Panc1 (cell line): ENCODE data around the gene ZFC3H1. TPM values are rescaled to one million over a fixed set of nuclear protein-coding genes. Genes with fewer than 3 reads are reported as not detected.

ENCODE experiments used
- ATAC-seq: fragments of 200-7000 bp; cut with Tn5 transposase; 2 replicates; pipeline ENCODE4 v1.9.1; 2020; ENCODE audit warnings: mild to moderate bottlenecking, moderate library complexity
- BruUV-seq: library from RNA; stranded (reverse); fragments of 400-500 nt; replicated peaks from 2 replicates; lab custom pipeline; 2021; lab: Mats Ljungman, UMichigan
- CTCF ChIA-PET: fragments of 300-600 bp; sonication (Branson Sonifier 250); formaldehyde crosslinking; loops from one replicate; lab custom pipeline; 2022; ENCODE audit warnings: antibody characterized with exemption; lab: Charles Lee
- POLR2A ChIA-PET: fragments of 300-600 bp; sonication (Branson Sonifier 250); formaldehyde crosslinking; loops from one replicate; lab custom pipeline; 2022; ENCODE audit warnings: antibody characterized with exemption; lab: Charles Lee
- DNase-seq: peaks from one replicate; pipeline ENCODE4 v3.0.0-alpha.2; 2010; ENCODE audit warnings: low read depth, low spot score
- H3K27ac ChIP-seq: 2 replicates; pipeline ENCODE4 v1.5.1; 2011; ENCODE audit warnings: mild to moderate bottlenecking, low read length, inconsistent platforms
- H3K27me3 ChIP-seq: fragments of 200-500 bp; sonication (Bioruptor generic); 2 replicates; pipeline ENCODE4 v1.6.0; 2014; ENCODE audit warnings: low read length, inconsistent platforms; ENCODE audit not compliant: control insufficient read depth, insufficient read depth
- H3K36me3 ChIP-seq: fragments of 200-500 bp; sonication (Bioruptor generic); 2 replicates; pipeline ENCODE4 v1.5.1; 2014; ENCODE audit warnings: inconsistent platforms, mild to moderate bottlenecking, low read length, moderate library complexity; ENCODE audit not compliant: control insufficient read depth, insufficient read depth
- H3K4me1 ChIP-seq: 2 replicates; pipeline ENCODE4 v1.5.1; 2011; ENCODE audit warnings: inconsistent platforms, mild to moderate bottlenecking, low read length, moderate library complexity; ENCODE audit not compliant: control insufficient read depth, insufficient read depth
- H3K4me3 ChIP-seq, 2 experiments: 2 replicates each; pipeline ENCODE4 v1.5.1; 2011 to 2012; ENCODE audit warnings: low read depth in 2 of 2, low read length in 2 of 2, mild to moderate bottlenecking in 2 of 2, inconsistent platforms in 1 of 2, moderate library complexity in 1 of 2
- H3K9me3 ChIP-seq: fragments of 200-500 bp; sonication (Bioruptor generic); 2 replicates; pipeline ENCODE4 v1.5.1; 2014; ENCODE audit warnings: low read depth, mild to moderate bottlenecking, inconsistent platforms, low read length, moderate library complexity; ENCODE audit not compliant: control insufficient read depth, insufficient read depth
- POLR2AphosphoS5 ChIP-seq: IDR thresholded peaks from 2 replicates; pipeline ENCODE4 v1.6.1; 2012; ENCODE audit warnings: mild to moderate bottlenecking, low read depth, low read length, moderate library complexity
- SIN3A ChIP-seq: IDR thresholded peaks from 2 replicates; pipeline ENCODE4 v1.6.1; 2012; ENCODE audit warnings: low read depth, mild to moderate bottlenecking, low read length, moderate library complexity, borderline replicate concordance; ENCODE audit not compliant: insufficient read depth
- TCF7L2 ChIP-seq: IDR thresholded peaks from 2 replicates; pipeline ENCODE4 v1.6.1; 2011; ENCODE audit warnings: mild to moderate bottlenecking, low read depth, low read length, inconsistent platforms
- in situ Hi-C: cut with HindIII; loops from 2 replicates; pipeline ENCODE4 v1.10.0; 2016; ENCODE audit warnings: low sequenced_read_pairs, low pct_unique_long_range_greater_than_20kb
- intact Hi-C: fragments of 100-400 bp; cut with micrococcal nuclease; formaldehyde crosslinking; loops from one replicate; pipeline ENCODE4 v1.10.0; 2022; ENCODE audit not compliant: unreplicated experiment
- total RNA-seq: library from RNA; stranded (reverse); gene quantifications from one replicate; pipeline ENCODE4 v1.2.1, GENCODE V29; 2021; ENCODE audit not compliant: unreplicated experiment
- TF ChIP-seq, protein P1 (sequence below), 2 experiments: IDR thresholded peaks; 2 replicates each; pipeline ENCODE4 v1.6.1; 2011 to 2012; ENCODE audit warnings: low read depth in 2 of 2, control low read depth in 1 of 2, low read length in 1 of 2, mild to moderate bottlenecking in 1 of 2, moderate library complexity in 1 of 2; ENCODE audit not compliant: insufficient read depth in 1 of 2
- TF ChIP-seq, protein P2 (sequence below): fragments of 450-650 bp; IDR thresholded peaks from 2 replicates; pipeline ENCODE4 v1.5.1; 2017; ENCODE audit warnings: mild to moderate bottlenecking

Gene ZFC3H1
- total RNA-seq, 1 experiment from 2014 or later: 38.2 TPM

GRCh38 chr12:71567537-71567936, 96.1 kb downstream of the ZFC3H1 start:
- H3K27ac ChIP-seq: no peak overlapping the region
- no peaks in the 10 kb centered on the region for H3K9me3 ChIP-seq
- no TSS peak for BruUV-seq
- DNase-seq (no peak), ATAC-seq (no peak)
- TF ChIP-seq, protein P1, sequence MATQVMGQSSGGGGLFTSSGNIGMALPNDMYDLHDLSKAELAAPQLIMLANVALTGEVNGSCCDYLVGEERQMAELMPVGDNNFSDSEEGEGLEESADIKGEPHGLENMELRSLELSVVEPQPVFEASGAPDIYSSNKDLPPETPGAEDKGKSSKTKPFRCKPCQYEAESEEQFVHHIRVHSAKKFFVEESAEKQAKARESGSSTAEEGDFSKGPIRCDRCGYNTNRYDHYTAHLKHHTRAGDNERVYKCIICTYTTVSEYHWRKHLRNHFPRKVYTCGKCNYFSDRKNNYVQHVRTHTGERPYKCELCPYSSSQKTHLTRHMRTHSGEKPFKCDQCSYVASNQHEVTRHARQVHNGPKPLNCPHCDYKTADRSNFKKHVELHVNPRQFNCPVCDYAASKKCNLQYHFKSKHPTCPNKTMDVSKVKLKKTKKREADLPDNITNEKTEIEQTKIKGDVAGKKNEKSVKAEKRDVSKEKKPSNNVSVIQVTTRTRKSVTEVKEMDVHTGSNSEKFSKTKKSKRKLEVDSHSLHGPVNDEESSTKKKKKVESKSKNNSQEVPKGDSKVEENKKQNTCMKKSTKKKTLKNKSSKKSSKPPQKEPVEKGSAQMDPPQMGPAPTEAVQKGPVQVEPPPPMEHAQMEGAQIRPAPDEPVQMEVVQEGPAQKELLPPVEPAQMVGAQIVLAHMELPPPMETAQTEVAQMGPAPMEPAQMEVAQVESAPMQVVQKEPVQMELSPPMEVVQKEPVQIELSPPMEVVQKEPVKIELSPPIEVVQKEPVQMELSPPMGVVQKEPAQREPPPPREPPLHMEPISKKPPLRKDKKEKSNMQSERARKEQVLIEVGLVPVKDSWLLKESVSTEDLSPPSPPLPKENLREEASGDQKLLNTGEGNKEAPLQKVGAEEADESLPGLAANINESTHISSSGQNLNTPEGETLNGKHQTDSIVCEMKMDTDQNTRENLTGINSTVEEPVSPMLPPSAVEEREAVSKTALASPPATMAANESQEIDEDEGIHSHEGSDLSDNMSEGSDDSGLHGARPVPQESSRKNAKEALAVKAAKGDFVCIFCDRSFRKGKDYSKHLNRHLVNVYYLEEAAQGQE (IDR thresholded peaks at IDR 0.05; ENCODE audit: insufficient read depth in 1 of 2, low read depth in 2 of 2, low read length in 1 of 2): no peak
- TF ChIP-seq, protein P2, sequence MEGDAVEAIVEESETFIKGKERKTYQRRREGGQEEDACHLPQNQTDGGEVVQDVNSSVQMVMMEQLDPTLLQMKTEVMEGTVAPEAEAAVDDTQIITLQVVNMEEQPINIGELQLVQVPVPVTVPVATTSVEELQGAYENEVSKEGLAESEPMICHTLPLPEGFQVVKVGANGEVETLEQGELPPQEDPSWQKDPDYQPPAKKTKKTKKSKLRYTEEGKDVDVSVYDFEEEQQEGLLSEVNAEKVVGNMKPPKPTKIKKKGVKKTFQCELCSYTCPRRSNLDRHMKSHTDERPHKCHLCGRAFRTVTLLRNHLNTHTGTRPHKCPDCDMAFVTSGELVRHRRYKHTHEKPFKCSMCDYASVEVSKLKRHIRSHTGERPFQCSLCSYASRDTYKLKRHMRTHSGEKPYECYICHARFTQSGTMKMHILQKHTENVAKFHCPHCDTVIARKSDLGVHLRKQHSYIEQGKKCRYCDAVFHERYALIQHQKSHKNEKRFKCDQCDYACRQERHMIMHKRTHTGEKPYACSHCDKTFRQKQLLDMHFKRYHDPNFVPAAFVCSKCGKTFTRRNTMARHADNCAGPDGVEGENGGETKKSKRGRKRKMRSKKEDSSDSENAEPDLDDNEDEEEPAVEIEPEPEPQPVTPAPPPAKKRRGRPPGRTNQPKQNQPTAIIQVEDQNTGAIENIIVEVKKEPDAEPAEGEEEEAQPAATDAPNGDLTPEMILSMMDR: no peak
- TF ChIP-seq POLR2AphosphoS5: no peak
- no peak for TF ChIP-seq TCF7L2
- no peak for TF ChIP-seq SIN3A
- CTCF ChIA-PET: no interaction called here
- in situ Hi-C loops: no loop called here
- POLR2A ChIA-PET: no interaction called here
- no peaks in the 10 kb centered on the region for H3K36me3 ChIP-seq
- intact Hi-C loops: no loop called here
- peaks cover 2% of the 10 kb centered on the region; the same call in 1 of the 2 replicates for H3K27me3 ChIP-seq
- H3K4me1 ChIP-seq: no peaks in the 10 kb centered on the region
- no peak overlapping the region for H3K4me3 ChIP-seq

GRCh38 chr12:71566655-71567054, 97.0 kb downstream of the ZFC3H1 start:
- CTCF ChIA-PET: no interaction called here
- Histone ChIP-seq H3K9me3 (no peaks in the 10 kb centered on the region), H3K27me3 (peaks cover 2% of the 10 kb centered on the region; the same call in 1 of the 2 replicates), H3K27ac (no peak overlapping the region), H3K4me3 (no peak overlapping the region), H3K36me3 (no peaks in the 10 kb centered on the region), H3K4me1 (no peaks in the 10 kb centered on the region)
- DNase-seq (no peak), ATAC-seq (no peak)
- POLR2A ChIA-PET: no interaction called here
- intact Hi-C loops: no loop called here
- in situ Hi-C loops: no loop called here
- no TSS peak for BruUV-seq
- no peak for TF ChIP-seq SIN3A
- TF ChIP-seq TCF7L2: no peak
- no peak for TF ChIP-seq POLR2AphosphoS5

DNA sequence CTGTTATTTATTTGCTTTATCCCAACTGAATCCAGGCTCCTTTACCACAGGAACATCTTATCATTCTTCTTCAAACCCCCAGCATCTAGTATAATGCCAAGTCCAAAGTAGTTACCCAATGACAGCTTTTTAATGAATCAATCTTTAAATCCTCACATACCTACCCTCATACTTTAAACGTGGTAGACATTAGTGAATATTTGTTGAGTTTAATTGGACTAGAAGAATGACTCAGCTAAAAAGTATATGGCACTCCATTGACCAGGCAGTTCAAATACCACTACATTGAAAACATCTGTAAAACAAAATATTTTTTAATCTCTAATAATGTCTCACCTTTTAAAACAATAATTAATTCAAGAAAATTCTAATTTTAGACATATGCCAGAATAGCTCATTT, 98.1 kb downstream of the ZFC3H1 start:
- Histone ChIP-seq H3K9me3 (no peaks in the 10 kb centered on the region), H3K27me3 (no peaks in the 10 kb centered on the region), H3K4me1 (no peaks in the 10 kb centered on the region; the same call in 1 of the 2 replicates), H3K27ac (no peak overlapping the region), H3K4me3 (no peak overlapping the region), H3K36me3 (no peaks in the 10 kb centered on the region)
- BruUV-seq: no TSS peak
- POLR2A ChIA-PET: no interaction called here
- intact Hi-C loops: no loop called here
- in situ Hi-C loops: no loop called here
- ATAC-seq (no peak), DNase-seq (no peak)
- CTCF ChIA-PET: no interaction called here
- TF ChIP-seq TCF7L2 (no peak), SIN3A (no peak)
- TF ChIP-seq, protein P1 (IDR thresholded peaks at IDR 0.05; ENCODE audit: insufficient read depth in 1 of 2, low read depth in 2 of 2, low read length in 1 of 2): no peak
- TF ChIP-seq, protein P2: no peak
